K562 (cell line): Measurements from ENCODE around the gene SGPP2. TPM values are rescaled to one million over a fixed set of nuclear protein-coding genes. Genes with fewer than 3 reads are reported as not detected.

ENCODE experiments used
- ATAC-seq: fragments of 200-7000 bp; cut with Tn5 transposase; 3 replicates; pipeline ENCODE4 v1.9.1; 2020; ENCODE audit warnings: moderate library complexity
- BruUV-seq: library from RNA; stranded (reverse); fragments of 400-500 nt; replicated peaks from 2 replicates; lab custom pipeline; 2021; lab: Mats Ljungman, UMichigan
- CTCF ChIA-PET: fragments of 300-600 bp; formaldehyde crosslinking; extraction: SDS; loops from one replicate; lab custom pipeline; 2021; ENCODE audit warnings: low intra/inter-chr PET ratio; lab: Yijun Ruan, JAX
- POLR2A ChIA-PET: fragments of 300-600, 350-650 bp; sonication (Branson Sonifier 250); formaldehyde crosslinking; extraction: SDS; loops from one replicate; lab custom pipeline; 2021; ENCODE audit warnings: antibody characterized with exemption, inconsistent platforms; lab: Yijun Ruan, JAX
- DNase-seq, 4 experiments: peaks; one replicate each; pipeline versions ENCODE4 v3.0.0 to v3.0.0-alpha.2; 2011 to 2018; ENCODE audit warnings: low spot score in 3 of 4, mixed read lengths in 3 of 4; ENCODE audit errors: extremely low read depth in 1 of 4
- FAIRE-seq: peaks from 2 replicates; lab custom pipeline; 2011; peaks lifted over from hg19 to GRCh38; lab: Jason Lieb, UNC
- H2AFZ ChIP-seq: 2 replicates; pipeline ENCODE4 v1.6.0; 2011; ENCODE audit warnings: low read depth, low read length, control low read depth, inconsistent platforms
- H3K27ac ChIP-seq: fragments of 200-600 bp; 3 replicates; pipeline ENCODE4 v1.8.0; 2011; ENCODE audit warnings: low read depth, mild to moderate bottlenecking, control low read depth, inconsistent platforms, low read length, moderate library complexity, mixed read lengths; ENCODE audit errors: extremely low read depth
- H3K27me3 ChIP-seq, 2 experiments: fragments of 300-600 bp in 1 of 2; 2 replicates in 1 of 2; 3 replicates in 1 of 2; pipeline versions ENCODE4 v1.6.0 to v1.8.0; 2011; ENCODE audit warnings: inconsistent platforms in 2 of 2, low read length in 2 of 2, mild to moderate bottlenecking in 1 of 2, mixed read lengths in 1 of 2, moderate library complexity in 1 of 2; ENCODE audit not compliant: control insufficient read depth in 2 of 2, insufficient read depth in 2 of 2
- H3K36me3 ChIP-seq: fragments of 300-600 bp; 3 replicates; pipeline ENCODE4 v1.8.0; 2011; ENCODE audit warnings: mild to moderate bottlenecking, low read length, inconsistent platforms; ENCODE audit not compliant: control insufficient read depth, insufficient read depth
- H3K4me1 ChIP-seq, 2 experiments: fragments of 200-600 bp in 1 of 2; replicated peaks in 1 of 2; 2 replicates in 1 of 2; 3 replicates in 1 of 2; pipeline versions ENCODE4 v1.5.1 to v1.8.0; 2011; ENCODE audit warnings: inconsistent platforms in 2 of 2, low read length in 2 of 2, mild to moderate bottlenecking in 1 of 2, mixed read lengths in 1 of 2, moderate library complexity in 1 of 2; ENCODE audit not compliant: control insufficient read depth in 2 of 2, insufficient read depth in 2 of 2
- H3K4me2 ChIP-seq: 2 replicates; pipeline ENCODE4 v1.6.1; 2011; ENCODE audit warnings: low read length, control low read depth, inconsistent platforms, mixed read lengths; ENCODE audit not compliant: insufficient read depth
- H3K4me3 ChIP-seq: fragments of 200-600 bp; sonication (generic), shearing (Covaris generic); 2 replicates; pipeline ENCODE4 v1.5.1; 2016; ENCODE audit warnings: control low read depth, inconsistent platforms
- H3K79me2 ChIP-seq: fragments of 200-600 bp; 3 replicates; pipeline ENCODE4 v1.8.0; 2011; ENCODE audit warnings: low read length, inconsistent platforms; ENCODE audit not compliant: control insufficient read depth, insufficient read depth
- H3K9ac ChIP-seq, 2 experiments: 2 replicates each; pipeline versions ENCODE4 v1.6.0 to v1.6.1; 2011; ENCODE audit warnings: low read depth in 2 of 2, low read length in 2 of 2, control low read depth in 1 of 2, inconsistent platforms in 1 of 2, mild to moderate bottlenecking in 1 of 2, mixed read lengths in 1 of 2; ENCODE audit not compliant: insufficient read depth in 1 of 2
- H3K9me1 ChIP-seq: one replicate; pipeline ENCODE4 v1.6.0; 2011; ENCODE audit warnings: inconsistent platforms, mild to moderate bottlenecking, low read length, moderate library complexity; ENCODE audit not compliant: control insufficient read depth, insufficient read depth
- H3K9me3 ChIP-seq: replicated peaks from 2 replicates; pipeline ENCODE4 v1.5.1; 2011; ENCODE audit warnings: low read depth, low read length, inconsistent platforms; ENCODE audit not compliant: control insufficient read depth, insufficient read depth
- H4K20me1 ChIP-seq: replicated peaks from 2 replicates; pipeline ENCODE4 v1.6.1; 2011; ENCODE audit warnings: low read length, inconsistent platforms, mixed read lengths; ENCODE audit not compliant: control insufficient read depth, insufficient read depth
- BHLHE40 ChIP-seq: IDR thresholded peaks from 2 replicates; pipeline ENCODE4 v1.6.1; 2011; ENCODE audit warnings: low read length, improper control_type of control experiment
- HNRNPL ChIP-seq: fragments of 200-400 bp; formaldehyde crosslinking; IDR thresholded peaks from 2 replicates; pipeline ENCODE4 v1.6.1; 2017; ENCODE audit warnings: low read depth, mild to moderate bottlenecking, low read length
- MCM5 ChIP-seq: fragments of 450-650 bp; IDR thresholded peaks from 2 replicates; pipeline ENCODE4 v1.6.1; 2016; ENCODE audit warnings: low read depth
- ZNF431 ChIP-seq: sonication (generic); formaldehyde crosslinking; IDR thresholded peaks from 2 replicates; pipeline ENCODE4 v1.8.0; 2022; ENCODE audit warnings: mild to moderate bottlenecking, missing genetic modification reagents
- ZNF583 ChIP-seq: fragments of 250-450 bp; sonication (Bioruptor Pico); IDR thresholded peaks from 2 replicates; pipeline ENCODE4 v1.4.0; 2020
- WGBS: fragments of 100-300 bp; shearing (Covaris generic); methylation state at CpG from one replicate; pipeline ENCODE4 v1.1.6; 2016; ENCODE audit warnings: low coverage, mixed read lengths; ENCODE audit not compliant: insufficient coverage; ENCODE audit errors: missing lambda C conversion rate; 5-methylcytosine and 5-hydroxymethylcytosine counted together
- in situ Hi-C: fragments of 300-500 bp; cut with MboI; formaldehyde crosslinking; loops from 4 replicates; pipeline ENCODE4 v1.15.0; 2018; ENCODE audit warnings: inconsistent platforms, mixed read lengths
- intact Hi-C: fragments of 100-400 bp; cut with micrococcal nuclease; formaldehyde crosslinking; loops from 2 replicates; pipeline ENCODE4 v1.14.2; 2022
- polyA plus RNA-seq, 8 experiments: library from polyadenylated mRNA; depleted of rRNA in 4 of 8; stranded (reverse) in 5 of 8; unstranded in 3 of 8; fragments of >200 nt; fragmentation: Nextera tagmentation in 2 of 8; fragmentation: Illumina TruSeq in 1 of 8; extraction: Ambion mirVana in 2 of 8; extraction: Trizol in 1 of 8; gene quantifications; 2 replicates each; pipeline versions ENCODE4 v1.2.1 to v1.2.3, GENCODE V29; 2011 to 2014; ENCODE audit warnings: inconsistent platforms in 1 of 8, missing spikeins in 1 of 8
- total RNA-seq, 7 experiments: library from RNA; depleted of rRNA in 6 of 7; stranded (reverse); fragments of >200 nt in 6 of 7; fragmentation: Illumina TruSeq in 2 of 7; extraction: Trizol in 2 of 7; gene quantifications; 2 replicates each; pipeline versions ENCODE4 v1.2.1 to v1.2.3, GENCODE V29; 2011 to 2021; ENCODE audit warnings: low replicate concordance in 1 of 7
- TF ChIP-seq, protein P1 (sequence below): fragments of 250-450 bp; sonication (Bioruptor Pico); IDR thresholded peaks from 2 replicates; pipeline ENCODE4 v1.8.0; 2022; ENCODE audit warnings: inconsistent platforms, mild to moderate bottlenecking, moderate library complexity, borderline replicate concordance
- TF ChIP-seq, protein P2 (sequence below): fragments of 200-600 bp; sonication (generic); IDR thresholded peaks from one replicate; pipeline ENCODE4 v1.6.1; 2012; ENCODE audit warnings: mild to moderate bottlenecking, low read depth, low read length, inconsistent platforms
- TF ChIP-seq, protein P3 (sequence below): fragments of 450-650 bp; IDR thresholded peaks from 2 replicates; pipeline ENCODE4 v1.6.1; 2014; ENCODE audit warnings: low read depth, mild to moderate bottlenecking, moderate library complexity, borderline replicate concordance

The SGPP2 gene
- total and polyA plus RNA-seq, 9 of the 15 experiments (the other 6 are each of a cell fraction or from before 2014, with no cell fraction given): 0.01 to 0.04 TPM; not detected in 7

DNA sequence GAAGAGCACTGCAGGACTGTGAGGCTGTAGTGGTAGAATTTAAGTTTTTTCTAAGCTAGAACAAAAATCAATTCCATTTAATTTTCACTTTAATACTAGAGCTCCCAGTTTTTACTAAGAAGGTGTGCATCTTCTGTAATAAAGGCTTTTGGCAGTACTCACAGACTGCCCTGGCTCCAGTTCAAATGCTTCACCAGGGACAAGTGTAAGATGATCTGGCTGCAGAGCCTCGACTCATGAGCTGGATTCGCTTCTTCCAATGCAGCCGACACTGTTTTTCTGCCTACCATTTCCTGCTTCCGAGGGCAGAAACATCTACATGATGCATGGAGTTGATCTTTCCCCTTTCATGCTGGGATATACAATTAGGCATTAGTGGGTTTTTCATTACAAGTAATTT, 144.5 kb downstream of the SGPP2 start:
- Histone ChIP-seq H3K4me2 (no peak overlapping the region), H3K9me1 (no peaks in the 10 kb centered on the region), H3K9ac (no peak overlapping the region), H3K4me3 (no peak overlapping the region), H3K27me3 (no peaks in the 10 kb centered on the region), H3K4me1 (peaks cover 0 to 10% of the 10 kb centered on the region in 2 experiments; a peak in 3 of 5 replicates), H3K27ac (no peak overlapping the region), H3K9me3 (no peaks in the 10 kb centered on the region), H2AFZ (no peak overlapping the region), H3K79me2 (no peaks in the 10 kb centered on the region; the same call in 2 of the 3 replicates), H3K36me3 (peaks cover 61% of the 10 kb centered on the region; the same call in 2 of the 3 replicates), H4K20me1 (no peaks in the 10 kb centered on the region)
- ATAC-seq: no peak
- ChIA-PET CTCF (no interaction called here), POLR2A (no interaction called here)
- intact Hi-C loops: no loop called here
- DNase-seq: no peak
- WGBS: 96% methylated on average over 4 of the region's 4 CpGs
- no peak for FAIRE-seq
- no TSS peak for BruUV-seq
- in situ Hi-C loops: loop anchor here (25.0 kb wide), 1 partner anchor 257 kb away; a partner anchor contains a TSS
- TF ChIP-seq BHLHE40: no peak
- no peak for TF ChIP-seq HNRNPL
- TF ChIP-seq, protein P1, sequence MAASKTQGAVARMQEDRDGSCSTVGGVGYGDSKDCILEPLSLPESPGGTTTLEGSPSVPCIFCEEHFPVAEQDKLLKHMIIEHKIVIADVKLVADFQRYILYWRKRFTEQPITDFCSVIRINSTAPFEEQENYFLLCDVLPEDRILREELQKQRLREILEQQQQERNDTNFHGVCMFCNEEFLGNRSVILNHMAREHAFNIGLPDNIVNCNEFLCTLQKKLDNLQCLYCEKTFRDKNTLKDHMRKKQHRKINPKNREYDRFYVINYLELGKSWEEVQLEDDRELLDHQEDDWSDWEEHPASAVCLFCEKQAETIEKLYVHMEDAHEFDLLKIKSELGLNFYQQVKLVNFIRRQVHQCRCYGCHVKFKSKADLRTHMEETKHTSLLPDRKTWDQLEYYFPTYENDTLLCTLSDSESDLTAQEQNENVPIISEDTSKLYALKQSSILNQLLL (CRISPR knock-in tag): no peak
- TF ChIP-seq, protein P2, sequence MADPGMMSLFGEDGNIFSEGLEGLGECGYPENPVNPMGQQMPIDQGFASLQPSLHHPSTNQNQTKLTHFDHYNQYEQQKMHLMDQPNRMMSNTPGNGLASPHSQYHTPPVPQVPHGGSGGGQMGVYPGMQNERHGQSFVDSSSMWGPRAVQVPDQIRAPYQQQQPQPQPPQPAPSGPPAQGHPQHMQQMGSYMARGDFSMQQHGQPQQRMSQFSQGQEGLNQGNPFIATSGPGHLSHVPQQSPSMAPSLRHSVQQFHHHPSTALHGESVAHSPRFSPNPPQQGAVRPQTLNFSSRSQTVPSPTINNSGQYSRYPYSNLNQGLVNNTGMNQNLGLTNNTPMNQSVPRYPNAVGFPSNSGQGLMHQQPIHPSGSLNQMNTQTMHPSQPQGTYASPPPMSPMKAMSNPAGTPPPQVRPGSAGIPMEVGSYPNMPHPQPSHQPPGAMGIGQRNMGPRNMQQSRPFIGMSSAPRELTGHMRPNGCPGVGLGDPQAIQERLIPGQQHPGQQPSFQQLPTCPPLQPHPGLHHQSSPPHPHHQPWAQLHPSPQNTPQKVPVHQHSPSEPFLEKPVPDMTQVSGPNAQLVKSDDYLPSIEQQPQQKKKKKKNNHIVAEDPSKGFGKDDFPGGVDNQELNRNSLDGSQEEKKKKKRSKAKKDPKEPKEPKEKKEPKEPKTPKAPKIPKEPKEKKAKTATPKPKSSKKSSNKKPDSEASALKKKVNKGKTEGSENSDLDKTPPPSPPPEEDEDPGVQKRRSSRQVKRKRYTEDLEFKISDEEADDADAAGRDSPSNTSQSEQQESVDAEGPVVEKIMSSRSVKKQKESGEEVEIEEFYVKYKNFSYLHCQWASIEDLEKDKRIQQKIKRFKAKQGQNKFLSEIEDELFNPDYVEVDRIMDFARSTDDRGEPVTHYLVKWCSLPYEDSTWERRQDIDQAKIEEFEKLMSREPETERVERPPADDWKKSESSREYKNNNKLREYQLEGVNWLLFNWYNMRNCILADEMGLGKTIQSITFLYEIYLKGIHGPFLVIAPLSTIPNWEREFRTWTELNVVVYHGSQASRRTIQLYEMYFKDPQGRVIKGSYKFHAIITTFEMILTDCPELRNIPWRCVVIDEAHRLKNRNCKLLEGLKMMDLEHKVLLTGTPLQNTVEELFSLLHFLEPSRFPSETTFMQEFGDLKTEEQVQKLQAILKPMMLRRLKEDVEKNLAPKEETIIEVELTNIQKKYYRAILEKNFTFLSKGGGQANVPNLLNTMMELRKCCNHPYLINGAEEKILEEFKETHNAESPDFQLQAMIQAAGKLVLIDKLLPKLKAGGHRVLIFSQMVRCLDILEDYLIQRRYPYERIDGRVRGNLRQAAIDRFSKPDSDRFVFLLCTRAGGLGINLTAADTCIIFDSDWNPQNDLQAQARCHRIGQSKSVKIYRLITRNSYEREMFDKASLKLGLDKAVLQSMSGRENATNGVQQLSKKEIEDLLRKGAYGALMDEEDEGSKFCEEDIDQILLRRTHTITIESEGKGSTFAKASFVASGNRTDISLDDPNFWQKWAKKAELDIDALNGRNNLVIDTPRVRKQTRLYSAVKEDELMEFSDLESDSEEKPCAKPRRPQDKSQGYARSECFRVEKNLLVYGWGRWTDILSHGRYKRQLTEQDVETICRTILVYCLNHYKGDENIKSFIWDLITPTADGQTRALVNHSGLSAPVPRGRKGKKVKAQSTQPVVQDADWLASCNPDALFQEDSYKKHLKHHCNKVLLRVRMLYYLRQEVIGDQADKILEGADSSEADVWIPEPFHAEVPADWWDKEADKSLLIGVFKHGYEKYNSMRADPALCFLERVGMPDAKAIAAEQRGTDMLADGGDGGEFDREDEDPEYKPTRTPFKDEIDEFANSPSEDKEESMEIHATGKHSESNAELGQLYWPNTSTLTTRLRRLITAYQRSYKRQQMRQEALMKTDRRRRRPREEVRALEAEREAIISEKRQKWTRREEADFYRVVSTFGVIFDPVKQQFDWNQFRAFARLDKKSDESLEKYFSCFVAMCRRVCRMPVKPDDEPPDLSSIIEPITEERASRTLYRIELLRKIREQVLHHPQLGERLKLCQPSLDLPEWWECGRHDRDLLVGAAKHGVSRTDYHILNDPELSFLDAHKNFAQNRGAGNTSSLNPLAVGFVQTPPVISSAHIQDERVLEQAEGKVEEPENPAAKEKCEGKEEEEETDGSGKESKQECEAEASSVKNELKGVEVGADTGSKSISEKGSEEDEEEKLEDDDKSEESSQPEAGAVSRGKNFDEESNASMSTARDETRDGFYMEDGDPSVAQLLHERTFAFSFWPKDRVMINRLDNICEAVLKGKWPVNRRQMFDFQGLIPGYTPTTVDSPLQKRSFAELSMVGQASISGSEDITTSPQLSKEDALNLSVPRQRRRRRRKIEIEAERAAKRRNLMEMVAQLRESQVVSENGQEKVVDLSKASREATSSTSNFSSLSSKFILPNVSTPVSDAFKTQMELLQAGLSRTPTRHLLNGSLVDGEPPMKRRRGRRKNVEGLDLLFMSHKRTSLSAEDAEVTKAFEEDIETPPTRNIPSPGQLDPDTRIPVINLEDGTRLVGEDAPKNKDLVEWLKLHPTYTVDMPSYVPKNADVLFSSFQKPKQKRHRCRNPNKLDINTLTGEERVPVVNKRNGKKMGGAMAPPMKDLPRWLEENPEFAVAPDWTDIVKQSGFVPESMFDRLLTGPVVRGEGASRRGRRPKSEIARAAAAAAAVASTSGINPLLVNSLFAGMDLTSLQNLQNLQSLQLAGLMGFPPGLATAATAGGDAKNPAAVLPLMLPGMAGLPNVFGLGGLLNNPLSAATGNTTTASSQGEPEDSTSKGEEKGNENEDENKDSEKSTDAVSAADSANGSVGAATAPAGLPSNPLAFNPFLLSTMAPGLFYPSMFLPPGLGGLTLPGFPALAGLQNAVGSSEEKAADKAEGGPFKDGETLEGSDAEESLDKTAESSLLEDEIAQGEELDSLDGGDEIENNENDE: no peak
- TF ChIP-seq, protein P3, sequence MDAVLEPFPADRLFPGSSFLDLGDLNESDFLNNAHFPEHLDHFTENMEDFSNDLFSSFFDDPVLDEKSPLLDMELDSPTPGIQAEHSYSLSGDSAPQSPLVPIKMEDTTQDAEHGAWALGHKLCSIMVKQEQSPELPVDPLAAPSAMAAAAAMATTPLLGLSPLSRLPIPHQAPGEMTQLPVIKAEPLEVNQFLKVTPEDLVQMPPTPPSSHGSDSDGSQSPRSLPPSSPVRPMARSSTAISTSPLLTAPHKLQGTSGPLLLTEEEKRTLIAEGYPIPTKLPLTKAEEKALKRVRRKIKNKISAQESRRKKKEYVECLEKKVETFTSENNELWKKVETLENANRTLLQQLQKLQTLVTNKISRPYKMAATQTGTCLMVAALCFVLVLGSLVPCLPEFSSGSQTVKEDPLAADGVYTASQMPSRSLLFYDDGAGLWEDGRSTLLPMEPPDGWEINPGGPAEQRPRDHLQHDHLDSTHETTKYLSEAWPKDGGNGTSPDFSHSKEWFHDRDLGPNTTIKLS: no peak
- TF ChIP-seq ZNF431: no peak
- no peak for TF ChIP-seq ZNF583 (CRISPR knock-in tag)
- no peak for TF ChIP-seq MCM5
